LNCaP clone FGC (cell line): ENCODE results near the gene BAZ2B.

Experiments
- DNase-seq: peaks from one replicate; pipeline ENCODE4 v3.0.0-alpha.2; 2011; ENCODE audit warnings: low read depth
- H3K4me3 ChIP-seq: 2 replicates; pipeline ENCODE4 v1.5.1; 2011; ENCODE audit warnings: mild to moderate bottlenecking, low read depth, low read length, control low read depth
- CTCF ChIP-seq: IDR thresholded peaks from 2 replicates; pipeline ENCODE4 v1.5.1; 2012; ENCODE audit warnings: mild to moderate bottlenecking; ENCODE audit not compliant: control insufficient read depth, insufficient read depth; ENCODE audit errors: extremely low read depth

The BAZ2B gene

GRCh38 chr2:159573846-159574606, 42.3 kb downstream of the BAZ2B start:
- no peak for DNase-seq

GRCh38 chr2:159573294-159573693, 43.1 kb downstream of the BAZ2B start:
- H3K4me3 ChIP-seq: no peak overlapping the region
- TF ChIP-seq CTCF: no peak
- no peak for DNase-seq

More at GRCh38 chr2:159573846-159574606, 42.3 kb downstream of the BAZ2B start:
- no peak overlapping the region for H3K4me3 ChIP-seq
- no peak for TF ChIP-seq CTCF

GRCh38 chr2:159572459-159572858, 43.9 kb downstream of the BAZ2B start:
- no peak for DNase-seq
- H3K4me3 ChIP-seq: no peak overlapping the region
- no peak for TF ChIP-seq CTCF

GRCh38 chr2:159571540-159572260, 44.6 kb downstream of the BAZ2B start:
- no peak for DNase-seq
- H3K4me3 ChIP-seq: no peak overlapping the region
- TF ChIP-seq CTCF: no peak

GRCh38 chr2:159564081-159564480, 52.3 kb downstream of the BAZ2B start:
- no peak for DNase-seq
- TF ChIP-seq CTCF: no peak
- H3K4me3 ChIP-seq: no peak overlapping the region

- TF ChIP-seq CTCF: no peak
- H3K4me3 ChIP-seq: no peak overlapping the region
- DNase-seq: no peak
Measured at GRCh38 chr2:159562248-159562647, 54.1 kb downstream of the BAZ2B start.
